Measurements from ENCODE around the gene GLTP.

- TF ChIP-seq, protein P1, sequence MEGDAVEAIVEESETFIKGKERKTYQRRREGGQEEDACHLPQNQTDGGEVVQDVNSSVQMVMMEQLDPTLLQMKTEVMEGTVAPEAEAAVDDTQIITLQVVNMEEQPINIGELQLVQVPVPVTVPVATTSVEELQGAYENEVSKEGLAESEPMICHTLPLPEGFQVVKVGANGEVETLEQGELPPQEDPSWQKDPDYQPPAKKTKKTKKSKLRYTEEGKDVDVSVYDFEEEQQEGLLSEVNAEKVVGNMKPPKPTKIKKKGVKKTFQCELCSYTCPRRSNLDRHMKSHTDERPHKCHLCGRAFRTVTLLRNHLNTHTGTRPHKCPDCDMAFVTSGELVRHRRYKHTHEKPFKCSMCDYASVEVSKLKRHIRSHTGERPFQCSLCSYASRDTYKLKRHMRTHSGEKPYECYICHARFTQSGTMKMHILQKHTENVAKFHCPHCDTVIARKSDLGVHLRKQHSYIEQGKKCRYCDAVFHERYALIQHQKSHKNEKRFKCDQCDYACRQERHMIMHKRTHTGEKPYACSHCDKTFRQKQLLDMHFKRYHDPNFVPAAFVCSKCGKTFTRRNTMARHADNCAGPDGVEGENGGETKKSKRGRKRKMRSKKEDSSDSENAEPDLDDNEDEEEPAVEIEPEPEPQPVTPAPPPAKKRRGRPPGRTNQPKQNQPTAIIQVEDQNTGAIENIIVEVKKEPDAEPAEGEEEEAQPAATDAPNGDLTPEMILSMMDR (IDR thresholded peaks at IDR 0.05; ENCODE audit: low read depth, low read length, missing input control): no peak
- TF ChIP-seq ATF3 (IDR thresholded peaks at IDR 0.05) (no peak), TAF1 (conservative IDR thresholded peaks at IDR 0.05) (no peak), SP1 (IDR thresholded peaks at IDR 0.05) (no peak), FOXA1 (IDR thresholded peaks at IDR 0.05) (no peak), EGR1 (IDR thresholded peaks at IDR 0.05; ENCODE audit: low read depth in 2 of 2) (no peak), JUND (IDR thresholded peaks at IDR 0.05) (no peak), HNF4A (conservative IDR thresholded peaks at IDR 0.05) (no peak), YY1 (IDR thresholded peaks at IDR 0.05) (no peak), RAD21 (IDR thresholded peaks at IDR 0.05) (no peak)
- TF ChIP-seq, protein P2, sequence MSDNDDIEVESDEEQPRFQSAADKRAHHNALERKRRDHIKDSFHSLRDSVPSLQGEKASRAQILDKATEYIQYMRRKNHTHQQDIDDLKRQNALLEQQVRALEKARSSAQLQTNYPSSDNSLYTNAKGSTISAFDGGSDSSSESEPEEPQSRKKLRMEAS (IDR thresholded peaks at IDR 0.05): no peak
- TF ChIP-seq, protein P3, sequence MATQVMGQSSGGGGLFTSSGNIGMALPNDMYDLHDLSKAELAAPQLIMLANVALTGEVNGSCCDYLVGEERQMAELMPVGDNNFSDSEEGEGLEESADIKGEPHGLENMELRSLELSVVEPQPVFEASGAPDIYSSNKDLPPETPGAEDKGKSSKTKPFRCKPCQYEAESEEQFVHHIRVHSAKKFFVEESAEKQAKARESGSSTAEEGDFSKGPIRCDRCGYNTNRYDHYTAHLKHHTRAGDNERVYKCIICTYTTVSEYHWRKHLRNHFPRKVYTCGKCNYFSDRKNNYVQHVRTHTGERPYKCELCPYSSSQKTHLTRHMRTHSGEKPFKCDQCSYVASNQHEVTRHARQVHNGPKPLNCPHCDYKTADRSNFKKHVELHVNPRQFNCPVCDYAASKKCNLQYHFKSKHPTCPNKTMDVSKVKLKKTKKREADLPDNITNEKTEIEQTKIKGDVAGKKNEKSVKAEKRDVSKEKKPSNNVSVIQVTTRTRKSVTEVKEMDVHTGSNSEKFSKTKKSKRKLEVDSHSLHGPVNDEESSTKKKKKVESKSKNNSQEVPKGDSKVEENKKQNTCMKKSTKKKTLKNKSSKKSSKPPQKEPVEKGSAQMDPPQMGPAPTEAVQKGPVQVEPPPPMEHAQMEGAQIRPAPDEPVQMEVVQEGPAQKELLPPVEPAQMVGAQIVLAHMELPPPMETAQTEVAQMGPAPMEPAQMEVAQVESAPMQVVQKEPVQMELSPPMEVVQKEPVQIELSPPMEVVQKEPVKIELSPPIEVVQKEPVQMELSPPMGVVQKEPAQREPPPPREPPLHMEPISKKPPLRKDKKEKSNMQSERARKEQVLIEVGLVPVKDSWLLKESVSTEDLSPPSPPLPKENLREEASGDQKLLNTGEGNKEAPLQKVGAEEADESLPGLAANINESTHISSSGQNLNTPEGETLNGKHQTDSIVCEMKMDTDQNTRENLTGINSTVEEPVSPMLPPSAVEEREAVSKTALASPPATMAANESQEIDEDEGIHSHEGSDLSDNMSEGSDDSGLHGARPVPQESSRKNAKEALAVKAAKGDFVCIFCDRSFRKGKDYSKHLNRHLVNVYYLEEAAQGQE (IDR thresholded peaks at IDR 0.05): no peak
- TF ChIP-seq, protein P4, sequence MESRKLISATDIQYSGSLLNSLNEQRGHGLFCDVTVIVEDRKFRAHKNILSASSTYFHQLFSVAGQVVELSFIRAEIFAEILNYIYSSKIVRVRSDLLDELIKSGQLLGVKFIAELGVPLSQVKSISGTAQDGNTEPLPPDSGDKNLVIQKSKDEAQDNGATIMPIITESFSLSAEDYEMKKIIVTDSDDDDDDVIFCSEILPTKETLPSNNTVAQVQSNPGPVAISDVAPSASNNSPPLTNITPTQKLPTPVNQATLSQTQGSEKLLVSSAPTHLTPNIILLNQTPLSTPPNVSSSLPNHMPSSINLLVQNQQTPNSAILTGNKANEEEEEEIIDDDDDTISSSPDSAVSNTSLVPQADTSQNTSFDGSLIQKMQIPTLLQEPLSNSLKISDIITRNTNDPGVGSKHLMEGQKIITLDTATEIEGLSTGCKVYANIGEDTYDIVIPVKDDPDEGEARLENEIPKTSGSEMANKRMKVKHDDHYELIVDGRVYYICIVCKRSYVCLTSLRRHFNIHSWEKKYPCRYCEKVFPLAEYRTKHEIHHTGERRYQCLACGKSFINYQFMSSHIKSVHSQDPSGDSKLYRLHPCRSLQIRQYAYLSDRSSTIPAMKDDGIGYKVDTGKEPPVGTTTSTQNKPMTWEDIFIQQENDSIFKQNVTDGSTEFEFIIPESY (IDR thresholded peaks at IDR 0.05): no peak
Measured at GRCh38 chr12:109883461-109883860, 3.1 kb upstream of the GLTP start.
